ENCODE data around the gene RIPOR2.
"Not testable (repeated sequence)": the region's sequence is repeated elsewhere in the genome, so short reads cannot be mapped to it uniquely, and the experiment has no call there.

The RIPOR2 gene

DNA sequence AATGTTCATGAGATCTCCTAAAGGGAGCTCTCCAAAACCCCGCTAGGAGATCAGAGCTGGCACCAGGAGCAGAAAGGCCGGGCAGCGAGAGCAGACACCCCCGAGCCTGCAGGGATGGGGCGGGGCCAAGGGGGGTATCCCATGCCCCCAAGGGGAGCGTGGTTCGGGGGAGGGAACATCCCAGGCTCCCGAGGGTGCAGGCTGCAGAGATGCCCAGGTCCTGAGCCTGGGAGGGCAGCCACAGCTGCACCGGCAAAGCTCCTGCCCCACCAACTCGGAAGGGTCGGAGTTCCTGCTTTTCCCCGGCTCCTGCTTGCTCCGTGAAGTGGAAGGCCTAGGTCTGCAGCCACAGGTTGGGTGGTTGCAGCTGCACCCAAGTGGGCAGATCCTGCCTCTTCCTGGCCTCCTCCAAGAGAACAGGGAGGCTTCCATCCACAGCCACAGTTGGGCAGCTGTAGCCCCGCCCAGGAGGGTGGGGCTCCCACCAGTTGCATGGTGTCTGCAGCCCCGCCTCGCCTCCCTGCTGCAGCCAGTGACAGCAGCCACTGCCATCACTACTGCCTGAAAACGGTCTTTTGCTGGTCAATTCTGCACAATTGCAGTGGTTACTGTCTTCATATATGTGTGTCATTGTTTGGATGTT lies 174.4 kb downstream of the RIPOR2 start:
- no peak for ATAC-seq (ENCODE audit: low read depth)
- H3K9me3 Mint-ChIP-seq: no peaks in the 10 kb centered on the region
- peaks cover 3% of the 10 kb centered on the region for H3K4me1 Mint-ChIP-seq
- DNase-seq (ENCODE audit: low spot score in 2 of 2): no peak
- H3K27ac Mint-ChIP-seq: no peak overlapping the region
- no peaks in the 10 kb centered on the region for H3K36me3 Mint-ChIP-seq
- no peaks in the 10 kb centered on the region for H3K27me3 Mint-ChIP-seq
- no peak overlapping the region for H3K4me3 Mint-ChIP-seq

DNA sequence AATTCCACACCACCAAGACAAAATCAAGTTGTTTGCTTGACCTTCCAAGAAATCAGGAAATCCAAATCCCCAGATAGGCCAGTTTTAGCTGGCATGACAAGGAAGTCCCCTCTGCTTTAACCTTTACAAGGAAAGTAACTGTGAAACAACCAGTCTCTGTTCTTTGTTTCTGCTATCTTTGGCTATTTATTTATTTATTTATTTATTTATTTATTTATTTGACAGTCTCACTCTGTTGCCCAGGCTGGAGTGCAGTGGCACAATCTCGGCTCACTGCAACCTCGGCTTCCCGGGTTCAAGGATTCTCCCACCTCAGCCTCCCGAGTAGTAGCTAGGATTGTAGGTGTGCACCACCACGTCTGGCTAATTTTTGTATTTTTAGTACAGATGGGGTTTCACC lies 175.6 kb downstream of the RIPOR2 start:
- no peak for ATAC-seq (ENCODE audit: low read depth)
- H3K27ac Mint-ChIP-seq: no peak overlapping the region
- H3K4me3 Mint-ChIP-seq: no peak overlapping the region
- H3K36me3 Mint-ChIP-seq: no peaks in the 10 kb centered on the region
- no peak for DNase-seq (ENCODE audit: low spot score in 2 of 2)
- no peaks in the 10 kb centered on the region for H3K9me3 Mint-ChIP-seq
- H3K27me3 Mint-ChIP-seq: no peaks in the 10 kb centered on the region
- H3K4me1 Mint-ChIP-seq: peaks cover 3% of the 10 kb centered on the region

DNA sequence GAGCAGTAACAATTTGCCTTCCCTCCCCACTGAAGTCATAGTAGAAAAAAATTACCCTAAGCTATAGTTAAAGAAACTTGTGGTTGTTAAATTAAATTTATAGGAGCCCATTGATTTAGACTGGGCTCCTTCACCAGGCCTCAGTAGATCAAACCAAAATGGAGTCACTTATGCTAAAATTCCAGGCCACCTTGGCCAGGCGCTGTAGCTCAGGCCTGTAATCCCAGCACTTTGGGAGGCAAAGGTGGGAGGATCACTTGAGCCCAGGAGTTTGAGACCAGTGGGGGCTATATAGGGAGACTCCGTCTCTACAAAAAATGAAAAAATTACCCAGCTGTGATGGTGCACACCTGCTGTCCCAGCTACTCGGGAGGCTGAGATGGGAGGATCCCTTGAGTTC lies 176.0 kb downstream of the RIPOR2 start:
- no peak for ATAC-seq (ENCODE audit: low read depth)
- no peak for DNase-seq (ENCODE audit: low spot score in 2 of 2)
- Mint-ChIP-seq H3K27ac (no peak overlapping the region), H3K27me3 (no peaks in the 10 kb centered on the region), H3K4me3 (no peak overlapping the region), H3K4me1 (peaks cover 3% of the 10 kb centered on the region), H3K9me3 (no peaks in the 10 kb centered on the region), H3K36me3 (no peaks in the 10 kb centered on the region)

DNA sequence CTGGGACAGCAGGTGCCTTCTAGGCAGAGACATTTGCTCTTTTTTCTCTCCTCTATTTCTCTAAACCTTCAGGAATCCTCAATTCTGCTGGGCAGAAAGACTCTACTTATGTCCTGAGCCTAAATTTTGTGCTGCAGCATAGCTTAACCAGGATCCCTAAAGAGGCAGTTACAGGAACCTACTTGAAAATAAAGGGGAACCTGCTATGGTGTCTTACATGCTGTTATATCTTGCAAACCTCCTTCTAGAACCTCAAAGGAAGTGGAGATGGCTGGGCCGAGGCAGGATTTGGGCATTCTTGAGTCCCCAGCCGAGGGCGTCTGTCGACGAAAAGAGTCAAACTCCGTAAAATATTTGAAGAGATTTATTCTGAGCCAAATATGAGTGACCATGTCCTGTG lies 178.1 kb downstream of the RIPOR2 start:
- H3K27me3 Mint-ChIP-seq: no peaks in the 10 kb centered on the region
- H3K9me3 Mint-ChIP-seq: peaks cover 2% of the 10 kb centered on the region
- peaks cover 1% of the 10 kb centered on the region for H3K36me3 Mint-ChIP-seq
- no peak overlapping the region for H3K27ac Mint-ChIP-seq
- no peak overlapping the region for H3K4me3 Mint-ChIP-seq
- ATAC-seq (ENCODE audit: low read depth): no peak
- peaks cover 3% of the 10 kb centered on the region for H3K4me1 Mint-ChIP-seq
- no peak for DNase-seq (ENCODE audit: low spot score in 2 of 2)

DNA sequence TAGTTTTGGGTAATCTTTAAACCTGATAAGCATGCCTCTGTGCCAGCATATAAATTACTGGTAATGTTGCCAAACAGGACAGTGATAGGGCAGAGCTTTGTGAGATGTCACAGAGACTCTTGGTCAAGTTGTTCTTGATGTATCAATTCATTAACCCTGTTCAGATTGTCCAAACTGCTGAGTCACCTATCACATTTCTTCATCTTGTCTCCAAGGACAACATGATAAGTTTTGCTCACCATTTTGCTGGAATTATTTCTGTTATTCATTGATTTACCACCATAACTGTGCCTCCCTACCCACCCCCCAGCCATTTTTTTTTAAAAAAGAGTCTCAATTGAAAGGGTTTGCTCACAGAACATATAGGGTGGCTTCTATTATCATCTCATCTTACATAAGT lies 180.5 kb downstream of the RIPOR2 start:
- DNase-seq (ENCODE audit: low spot score in 2 of 2): no peak
- H3K27me3 Mint-ChIP-seq: no peaks in the 10 kb centered on the region
- peaks cover 1% of the 10 kb centered on the region for H3K36me3 Mint-ChIP-seq
- no peak for ATAC-seq (ENCODE audit: low read depth)
- H3K4me3 Mint-ChIP-seq: no peak overlapping the region
- peaks cover 5% of the 10 kb centered on the region for H3K9me3 Mint-ChIP-seq
- H3K4me1 Mint-ChIP-seq: no peaks in the 10 kb centered on the region
- H3K27ac Mint-ChIP-seq: no peak overlapping the region

DNA sequence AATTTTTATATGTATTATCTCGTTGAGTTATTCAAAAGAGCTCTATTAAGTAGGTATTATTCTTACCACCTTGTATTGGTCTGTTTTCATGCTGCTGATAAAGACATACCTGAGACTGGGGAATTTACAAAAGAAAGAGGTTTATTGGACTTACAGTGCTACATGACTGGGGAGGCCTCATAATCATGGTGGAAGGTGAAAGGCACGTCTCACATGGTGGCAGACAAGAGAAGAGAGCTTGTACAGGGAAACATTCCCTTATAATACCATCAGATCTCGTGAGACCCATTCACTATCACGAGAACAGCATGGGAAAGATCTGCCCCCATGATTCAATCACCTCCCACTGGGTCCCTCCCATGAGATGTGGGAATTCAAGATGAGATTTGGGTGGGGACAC lies 181.4 kb downstream of the RIPOR2 start:
- ATAC-seq (ENCODE audit: low read depth); H3K27me3 Mint-ChIP-seq; H3K4me3 Mint-ChIP-seq; H3K4me1 Mint-ChIP-seq; DNase-seq (ENCODE audit: low spot score in 2 of 2); H3K36me3 Mint-ChIP-seq; H3K27ac Mint-ChIP-seq; H3K9me3 Mint-ChIP-seq: not testable (repeated sequence)

Measured in memory B cell (primary cell).